SK-N-SH (cell line): ENCODE data around the gene SHB.

Experiments used
- CHD2 ChIP-seq: fragments of 150-350 bp; IDR thresholded peaks from 2 replicates; pipeline ENCODE4 v1.6.1; 2018; ENCODE audit warnings: low read length; ENCODE audit not compliant: partially characterized antibody
- CTCF ChIP-seq: fragments of 200-600 bp; sonication (generic); IDR thresholded peaks from 2 replicates; pipeline ENCODE4 v1.6.1; 2017; ENCODE audit warnings: antibody characterized with exemption, mild to moderate bottlenecking, moderate library complexity
- GATA2 ChIP-seq: sonication (generic); formaldehyde crosslinking; IDR thresholded peaks from 2 replicates; pipeline ENCODE4 v1.5.0; 2020; ENCODE audit warnings: mild to moderate bottlenecking, missing genetic modification reagents
- POLR2AphosphoS5 ChIP-seq: IDR thresholded peaks from 2 replicates; pipeline ENCODE4 v1.6.1; 2012; ENCODE audit warnings: low read depth, low read length
- RAD21 ChIP-seq: IDR thresholded peaks from 2 replicates; pipeline ENCODE4 v1.6.1; 2012; ENCODE audit warnings: mild to moderate bottlenecking, low read length
- RXRA ChIP-seq: IDR thresholded peaks from 2 replicates; pipeline ENCODE4 v1.4.0; 2012; ENCODE audit warnings: low read depth, mild to moderate bottlenecking, borderline replicate concordance
- SIN3A ChIP-seq: IDR thresholded peaks from 2 replicates; pipeline ENCODE4 v1.6.1; 2012; ENCODE audit warnings: low read depth, mild to moderate bottlenecking, low read length, moderate library complexity, borderline replicate concordance

GRCh38 chr9:37889536-37889935, 179.5 kb downstream of the SHB start:
- TF ChIP-seq RAD21 (no peak), RXRA (no peak), CTCF (no peak), GATA2 (CRISPR knock-in tag) (no peak), POLR2AphosphoS5 (no peak), SIN3A (no peak), CHD2 (no peak)
